Renal cortex interstitium (tissue), 11 donors: ENCODE measurements around the gene TNFRSF21. TPM values are rescaled to one million over a fixed set of nuclear protein-coding genes. Genes with fewer than 3 reads are reported as not detected.
A peak's percentile ranks its signal among the peaks of the same experiment; 100 is the strongest.

ENCODE experiments used
- DNase-seq, 11 donors: peaks; one replicate each; pipeline ENCODE4 v3.0.0-alpha.2; 2013; ENCODE audit warnings: low read depth in 9 of 11, low spot score in 4 of 11; ENCODE audit errors: extremely low read depth in 1 of 11
- polyA plus RNA-seq, 3 donors: library from polyadenylated mRNA; unstranded; fragments of 120-200 nt; gene quantifications; one replicate each; pipeline ENCODE4 v1.2.1, GENCODE V29; 2013; ENCODE audit not compliant: insufficient read length in 3 of 3

TNFRSF21 gene
- polyA plus RNA-seq, 3 donors, result 29.1 to 37.6 (median 34.8) TPM

GRCh38 chr6:47203266-47203937, 106.3 kb downstream of the TNFRSF21 start:
- no peak for DNase-seq

GRCh38 chr6:47202644-47203205, 107.0 kb downstream of the TNFRSF21 start:
- DNase-seq, result no peak

GRCh38 chr6:47200536-47201334, 109.0 kb downstream of the TNFRSF21 start:
- DNase-seq, result peak in 1 of 11 donors; percentile 24

GRCh38 chr6:47197682-47198640, 111.7 kb downstream of the TNFRSF21 start:
- no peak for DNase-seq

- no peak for DNase-seq
These were observed 113.6 kb downstream of the TNFRSF21 start for GRCh38 chr6:47196113-47196512.

- peak in 2 of 11 donors; percentile 15 to 21 for DNase-seq
These were observed 114.6 kb downstream of the TNFRSF21 start for GRCh38 chr6:47195011-47195650.

- no peak for DNase-seq
These were observed 121.1 kb downstream of the TNFRSF21 start for GRCh38 chr6:47188588-47189021.

- DNase-seq, result no peak
These were observed 121.7 kb downstream of the TNFRSF21 start for GRCh38 chr6:47187893-47188587.

GRCh38 chr6:47187113-47187512, 122.6 kb downstream of the TNFRSF21 start:
- no peak for DNase-seq

- DNase-seq, result no peak
These were observed 127.3 kb downstream of the TNFRSF21 start for GRCh38 chr6:47182291-47182957.

- DNase-seq, result no peak
These were observed 128.0 kb downstream of the TNFRSF21 start for GRCh38 chr6:47181681-47182080.

Other genes starting within 250 kb of the TNFRSF21 start
- 10 to 100 TPM; 66.6 to 86.8 (median 80.0) TPM for gene CD2AP, start 167.9 kb upstream of the TNFRSF21 start, polyA plus RNA-seq